SJSA1 (cell line): ENCODE data around the gene PCDHB16. TPM values are rescaled to one million over a fixed set of nuclear protein-coding genes. Genes with fewer than 3 reads are reported as not detected.
"Not testable (repeated sequence)": the region's sequence is repeated elsewhere in the genome, so short reads cannot be mapped to it uniquely, and the experiment has no call there.

ENCODE experiments used
- DNase-seq, 2 experiments: peaks; one replicate each; pipeline ENCODE4 v3.0.0-alpha.2; 2015 to 2020; ENCODE audit warnings: low spot score in 2 of 2, low read depth in 1 of 2
- H3K27ac ChIP-seq: fragments of 250-450 bp; sonication (Bioruptor Pico); 2 replicates; pipeline ENCODE4 v1.5.1; 2020; ENCODE audit warnings: mild to moderate bottlenecking, moderate library complexity
- H3K27me3 ChIP-seq: fragments of 250-450 bp; sonication (Bioruptor Pico); replicated peaks from 2 replicates; pipeline ENCODE4 v1.5.1; 2020; ENCODE audit warnings: mild to moderate bottlenecking, moderate library complexity
- H3K36me3 ChIP-seq: fragments of 250-450 bp; sonication (Bioruptor Pico); 2 replicates; pipeline ENCODE4 v1.5.1; 2020; ENCODE audit warnings: mild to moderate bottlenecking
- H3K4me1 ChIP-seq: fragments of 250-450 bp; sonication (Bioruptor Pico); replicated peaks from 2 replicates; pipeline ENCODE4 v1.6.1; 2021; ENCODE audit warnings: mild to moderate bottlenecking
- H3K4me3 ChIP-seq: fragments of 250-450 bp; sonication (Bioruptor Pico); 2 replicates; pipeline ENCODE4 v1.5.1; 2020; ENCODE audit warnings: mild to moderate bottlenecking
- H3K9me3 ChIP-seq: fragments of 250-450 bp; sonication (Bioruptor Pico); replicated peaks from 2 replicates; pipeline ENCODE4 v1.5.1; 2020; ENCODE audit warnings: mild to moderate bottlenecking
- total RNA-seq: library from RNA; depleted of rRNA; stranded (reverse); fragments of >200 nt; shearing (Covaris generic); gene quantifications from 2 replicates; pipeline ENCODE4 v1.2.3, GENCODE V29; 2014; rRNA removed

Gene PCDHB16
- total RNA-seq, 1 experiment from 2014 or later = 16.3 TPM

DNA sequence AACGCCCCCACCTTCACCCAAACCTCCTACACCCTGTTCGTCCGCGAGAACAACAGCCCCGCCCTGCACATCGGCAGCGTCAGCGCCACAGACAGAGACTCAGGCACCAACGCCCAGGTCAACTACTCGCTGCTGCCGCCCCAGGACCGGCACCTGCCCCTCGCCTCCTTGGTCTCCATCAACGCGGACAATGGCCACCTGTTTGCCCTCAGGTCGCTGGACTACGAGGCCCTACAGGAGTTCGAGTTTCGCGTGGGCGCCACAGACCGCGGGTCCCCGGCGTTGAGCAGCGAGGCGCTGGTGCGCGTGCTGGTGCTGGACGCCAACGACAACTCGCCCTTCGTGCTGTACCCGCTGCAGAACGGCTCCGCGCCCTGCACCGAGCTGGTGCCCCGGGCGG lies 42.7 kb downstream of the PCDHB16 start:
- H3K4me1 ChIP-seq, H3K4me3 ChIP-seq, H3K9me3 ChIP-seq, DNase-seq, H3K27me3 ChIP-seq, H3K36me3 ChIP-seq, H3K27ac ChIP-seq: not testable (repeated sequence)

DNA sequence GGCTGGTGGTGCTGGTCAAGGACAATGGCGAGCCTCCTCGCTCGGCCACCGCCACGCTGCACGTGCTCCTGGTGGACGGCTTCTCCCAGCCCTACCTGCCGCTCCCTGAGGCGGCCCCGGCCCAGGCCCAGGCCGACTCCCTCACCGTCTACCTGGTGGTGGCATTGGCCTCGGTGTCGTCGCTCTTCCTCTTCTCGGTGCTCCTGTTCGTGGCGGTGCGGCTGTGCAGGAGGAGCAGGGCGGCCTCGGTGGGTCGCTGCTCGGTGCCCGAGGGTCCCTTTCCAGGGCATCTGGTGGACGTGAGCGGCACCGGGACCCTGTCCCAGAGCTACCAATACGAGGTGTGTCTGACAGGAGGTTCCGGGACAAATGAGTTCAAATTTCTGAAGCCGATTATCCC lies 43.2 kb downstream of the PCDHB16 start:
- not testable (repeated sequence) for H3K4me3 ChIP-seq, H3K36me3 ChIP-seq, H3K4me1 ChIP-seq, H3K27ac ChIP-seq, DNase-seq, H3K9me3 ChIP-seq, H3K27me3 ChIP-seq

DNA sequence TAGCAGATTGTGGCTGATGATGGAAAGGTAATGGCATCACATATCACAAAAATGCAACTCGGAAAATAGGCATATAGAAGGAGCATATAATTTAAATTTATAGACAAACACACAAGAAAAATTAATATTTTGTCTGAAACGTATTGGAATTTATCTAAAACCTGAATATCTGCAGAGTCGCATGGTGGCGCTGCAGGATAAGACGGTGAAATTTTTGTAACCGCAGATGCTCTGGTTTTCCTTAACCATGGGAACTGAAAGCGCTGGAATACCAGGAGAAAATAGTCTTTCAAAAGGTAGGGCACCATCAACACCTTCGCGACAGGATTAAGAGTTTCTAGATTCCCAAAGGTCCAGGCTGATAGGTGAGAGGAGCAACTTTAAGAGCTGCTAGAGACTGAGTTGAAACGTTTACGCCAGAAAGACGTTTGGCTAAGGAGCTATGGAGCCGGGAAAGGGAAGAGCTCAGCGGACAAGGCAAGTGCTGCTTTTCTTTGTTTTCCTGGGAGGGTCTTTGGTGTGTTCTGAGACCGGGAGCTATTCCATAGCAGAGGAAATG lies 52.0 kb downstream of the PCDHB16 start:
- Histone ChIP-seq H3K4me1 (no peaks in the 10 kb centered on the region), H3K4me3 (no peak overlapping the region), H3K27ac (no peak overlapping the region), H3K36me3 (no peaks in the 10 kb centered on the region), H3K9me3 (peaks cover 18% of the 10 kb centered on the region), H3K27me3 (no peaks in the 10 kb centered on the region)
- no peak for DNase-seq

Other genes with a start within 250 kb of the PCDHB16 start
- gene PCDHAC2, start 215.9 kb upstream of the PCDHB16 start, total RNA-seq = 0.03 TPM in 1 of 2 replicates, not detected in the other
- not detected in 2 replicates for gene PCDHB1, start 131.0 kb upstream of the PCDHB16 start, total RNA-seq
- 5.4 and 7.6 TPM in 2 replicates for gene PCDHB2, start 87.8 kb upstream of the PCDHB16 start, total RNA-seq
- gene PCDHB3, start 81.9 kb upstream of the PCDHB16 start, total RNA-seq = 0.37 and 1.2 TPM in 2 replicates
- 0.32 TPM in 1 of 2 replicates, not detected in the other for gene PCDHB4, start 60.6 kb upstream of the PCDHB16 start, total RNA-seq
- 25.2 and 27.3 TPM in 2 replicates for gene PCDHB5, start 47.2 kb upstream of the PCDHB16 start, total RNA-seq
- 0.29 and 0.50 TPM in 2 replicates for gene PCDHB6, start 32.3 kb upstream of the PCDHB16 start, total RNA-seq
- gene PCDHB7, start 9.7 kb upstream of the PCDHB16 start, total RNA-seq = 0.85 and 0.87 TPM in 2 replicates
- 0.75 and 1.8 TPM in 2 replicates for gene PCDHB8, start 4.6 kb upstream of the PCDHB16 start, total RNA-seq
- gene PCDHB9, start 4.8 kb downstream of the PCDHB16 start, total RNA-seq = 2.7 and 3.8 TPM in 2 replicates
- gene PCDHB10, start 10.0 kb downstream of the PCDHB16 start, total RNA-seq = 3.3 and 4.7 TPM in 2 replicates
- gene PCDHB11, start 17.2 kb downstream of the PCDHB16 start, total RNA-seq = 0.34 TPM in 1 of 2 replicates, not detected in the other
- gene PCDHB12, start 26.3 kb downstream of the PCDHB16 start, total RNA-seq = 1.8 and 6.2 TPM in 2 replicates
- gene PCDHB13, start 31.5 kb downstream of the PCDHB16 start, total RNA-seq = 1.3 and 1.7 TPM in 2 replicates
- gene PCDHB14, start 41.0 kb downstream of the PCDHB16 start, total RNA-seq = 18.6 and 28.4 TPM in 2 replicates
- 0.74 and 1.0 TPM in 2 replicates for gene PCDHB15, start 63.0 kb downstream of the PCDHB16 start, total RNA-seq
- gene SLC25A2, start 121.7 kb downstream of the PCDHB16 start, total RNA-seq = 0.11 and 0.75 TPM in 2 replicates
- 147 and 154 TPM in 2 replicates for gene TAF7, start 138.4 kb downstream of the PCDHB16 start, total RNA-seq
- 2.2 and 3.1 TPM in 2 replicates for gene PCDHGA1, start 148.1 kb downstream of the PCDHB16 start, total RNA-seq
- gene PCDHGA2, start 156.4 kb downstream of the PCDHB16 start, total RNA-seq = 1.2 and 2.1 TPM in 2 replicates
- gene PCDHGA3, start 161.4 kb downstream of the PCDHB16 start, total RNA-seq = 0.26 TPM in 1 of 2 replicates, not detected in the other
- gene PCDHGB1, start 167.7 kb downstream of the PCDHB16 start, total RNA-seq = 0.79 TPM in 1 of 2 replicates, not detected in the other
- gene PCDHGA4, start 172.6 kb downstream of the PCDHB16 start, total RNA-seq = 1.2 and 1.7 TPM in 2 replicates
- gene PCDHGB2, start 177.6 kb downstream of the PCDHB16 start, total RNA-seq = 3.8 TPM in 1 of 2 replicates, not detected in the other
- gene PCDHGA5, start 181.8 kb downstream of the PCDHB16 start, total RNA-seq = 0.76 and 1.8 TPM in 2 replicates
- gene PCDHGB3, start 187.9 kb downstream of the PCDHB16 start, total RNA-seq = 1.1 TPM in 1 of 2 replicates, not detected in the other
- 0.38 and 1.4 TPM in 2 replicates for gene PCDHGA6, start 191.5 kb downstream of the PCDHB16 start, total RNA-seq
- 0.82 and 0.91 TPM in 2 replicates for gene PCDHGA7, start 200.4 kb downstream of the PCDHB16 start, total RNA-seq
- 0.09 and 0.18 TPM in 2 replicates for gene PCDHGB4, start 205.3 kb downstream of the PCDHB16 start, total RNA-seq
- 0.32 and 1.1 TPM in 2 replicates for gene PCDHGA8, start 210.2 kb downstream of the PCDHB16 start, total RNA-seq
- 1.1 and 3.6 TPM in 2 replicates for gene PCDHGB5, start 215.6 kb downstream of the PCDHB16 start, total RNA-seq
- 0.55 TPM in 1 of 2 replicates, not detected in the other for gene PCDHGA9, start 220.4 kb downstream of the PCDHB16 start, total RNA-seq
- gene PCDHGB6, start 225.6 kb downstream of the PCDHB16 start, total RNA-seq = 1.2 and 1.3 TPM in 2 replicates
- 1.2 and 2.9 TPM in 2 replicates for gene PCDHGA10, start 230.6 kb downstream of the PCDHB16 start, total RNA-seq
- gene PCDHGB7, start 235.3 kb downstream of the PCDHB16 start, total RNA-seq = 1.8 and 2.6 TPM in 2 replicates
- 0.22 and 0.32 TPM in 2 replicates for gene PCDHGA11, start 238.7 kb downstream of the PCDHB16 start, total RNA-seq
- gene PCDHGA12, start 248.1 kb downstream of the PCDHB16 start, total RNA-seq = 0.34 TPM in 1 of 2 replicates, not detected in the other